H1 (cell line): Measurements from ENCODE around the gene PTPN7. TPM values are rescaled to one million over a fixed set of nuclear protein-coding genes. Genes with fewer than 3 reads are reported as not detected.

Experiments
- HDAC6 ChIP-seq: IDR thresholded peaks from one replicate; pipeline ENCODE4 v1.7.1; 2012; ENCODE audit warnings: low read depth, mild to moderate bottlenecking, inconsistent platforms, low read length, moderate library complexity
- RBBP5 ChIP-seq: IDR thresholded peaks from 2 replicates; pipeline ENCODE4 v1.7.1; 2012; ENCODE audit warnings: low read depth, mild to moderate bottlenecking, inconsistent platforms, low read length, moderate library complexity, borderline replicate concordance
- SRF ChIP-seq: IDR thresholded peaks from 2 replicates; pipeline ENCODE4 v1.6.1; 2011; ENCODE audit warnings: mild to moderate bottlenecking, low read depth, low read length, moderate library complexity
- SUZ12 ChIP-seq: fragments of 200-600 bp; sonication (generic); IDR thresholded peaks from 2 replicates; pipeline ENCODE4 v1.6.1; 2012; ENCODE audit warnings: mild to moderate bottlenecking, inconsistent platforms, low read length, moderate library complexity, mixed read lengths
- polyA plus RNA-seq, 7 experiments: library from polyadenylated mRNA; depleted of rRNA in 3 of 7; stranded (reverse) in 5 of 7; unstranded in 2 of 7; fragments of >200 nt in 5 of 7; fragments of 200-250 nt in 2 of 7; gene quantifications; 1 replicate in 5 of 7; 2 replicates in 1 of 7; 4 replicates in 1 of 7; pipeline versions ENCODE4 v1.2.1 to v1.2.3, GENCODE V29; 2011 to 2013; ENCODE audit warnings: missing spikeins in 2 of 7, mixed read lengths in 2 of 7
- total RNA-seq: library from RNA; stranded (reverse); fragmentation: NEBNext Ultra II Directional; extraction: Animal tissue kit (Norgen Biotek cat#: 25700); gene quantifications from 2 replicates; pipeline ENCODE4 v1.2.1, GENCODE V29; 2021

PTPN7 gene
- total and polyA plus RNA-seq, 2 of the 8 experiments (the other 6 are each of a cell fraction or from before 2014, with no cell fraction given), result 0.20 TPM; not detected in 1

DNA sequence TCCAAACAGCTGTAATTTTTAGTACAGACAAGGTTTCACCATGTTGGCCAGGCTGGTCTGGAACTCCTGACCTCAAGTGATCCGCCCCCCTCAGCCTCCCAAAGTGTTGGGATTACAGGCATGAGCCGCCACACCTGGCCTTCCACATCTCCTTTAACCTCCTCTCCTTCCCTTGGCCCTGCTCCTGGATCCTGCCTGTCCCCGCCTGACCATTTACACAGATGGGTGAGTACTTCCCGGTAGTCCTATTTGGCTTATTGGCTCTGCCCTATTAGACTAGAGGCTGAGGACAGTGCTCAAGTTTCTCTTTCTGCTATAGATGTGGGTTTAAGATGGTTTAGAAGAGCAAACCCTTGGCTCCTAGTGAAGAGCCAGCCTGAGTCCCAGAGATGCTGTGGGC lies 7.1 kb downstream of the PTPN7 start (continued):
- TF ChIP-seq RBBP5, result no peak
- TF ChIP-seq SUZ12, result no peak
- TF ChIP-seq SRF, result no peak
- TF ChIP-seq HDAC6, result no peak
- TF ChIP-seq, all 59 proteins: peak for 0
